IMR-90 (cell line): ENCODE results near the gene IBSP.

ENCODE experiments used
- CEBPB ChIP-seq: IDR thresholded peaks from 2 replicates; pipeline ENCODE4 v1.6.1; 2012; ENCODE audit warnings: low read depth, low read length, improper control_type of control experiment
- CTCF ChIP-seq: conservative IDR thresholded peaks from 2 replicates; pipeline ENCODE4 v1.5.1; 2012; ENCODE audit warnings: mild to moderate bottlenecking, low read depth, low read length, improper control_type of control experiment
- MXI1 ChIP-seq: IDR thresholded peaks from 2 replicates; pipeline ENCODE4 v1.6.1; 2012; ENCODE audit warnings: low read depth, mild to moderate bottlenecking, low read length, moderate library complexity, borderline replicate concordance
- NFE2L2 ChIP-seq: fragments of 150-350 bp; IDR thresholded peaks from 2 replicates; pipeline ENCODE4 v1.6.1; 2016; ENCODE audit warnings: low read depth, mild to moderate bottlenecking, low read length
- POLR2A ChIP-seq: IDR thresholded peaks from 2 replicates; pipeline ENCODE4 v1.6.1; 2012; ENCODE audit warnings: mild to moderate bottlenecking, low read depth, low read length
- RCOR1 ChIP-seq: IDR thresholded peaks from 2 replicates; pipeline ENCODE4 v1.6.1; 2012; ENCODE audit warnings: mild to moderate bottlenecking, low read length, improper control_type of control experiment; ENCODE audit not compliant: insufficient replicate concordance
- USF2 ChIP-seq: fragments of 150-350 bp; IDR thresholded peaks from 2 replicates; pipeline ENCODE4 v1.6.1; 2017; ENCODE audit warnings: mild to moderate bottlenecking, antibody characterized with exemption, low read length, low read depth

- no peak for TF ChIP-seq CTCF
- TF ChIP-seq POLR2A, result no peak
- TF ChIP-seq NFE2L2, result no peak
- TF ChIP-seq MXI1, result no peak
- no peak for TF ChIP-seq RCOR1
- TF ChIP-seq CEBPB, result no peak
- TF ChIP-seq USF2, result no peak
Observed at GRCh38 chr4:87855559-87855958, 56.2 kb downstream of the IBSP start.
